HepG2 (cell line): ENCODE data around the gene NRSN2. TPM values are rescaled to one million over a fixed set of nuclear protein-coding genes. Genes with fewer than 3 reads are reported as not detected.

Experiments
- IRX3 ChIP-seq: sonication (generic); formaldehyde crosslinking; IDR thresholded peaks from 2 replicates; pipeline ENCODE4 v1.8.1; 2023; ENCODE audit warnings: mild to moderate bottlenecking, low read depth, missing genetic modification reagents, borderline replicate concordance
- KDM5B ChIP-seq: sonication (generic); formaldehyde crosslinking; IDR thresholded peaks from 2 replicates; pipeline ENCODE4 v1.4.0; 2020; ENCODE audit warnings: missing genetic modification reagents, mild to moderate bottlenecking, borderline replicate concordance
- MED8 ChIP-seq: sonication (generic); formaldehyde crosslinking; IDR thresholded peaks from 2 replicates; pipeline ENCODE4 v1.8.1; 2023; ENCODE audit warnings: mild to moderate bottlenecking, missing genetic modification reagents; ENCODE audit not compliant: insufficient replicate concordance
- NFIB ChIP-seq: sonication (generic); formaldehyde crosslinking; IDR thresholded peaks from 2 replicates; pipeline ENCODE4 v1.9.0; 2021; ENCODE audit warnings: missing genetic modification reagents, mild to moderate bottlenecking, borderline replicate concordance
- NFYB ChIP-seq: sonication (generic); formaldehyde crosslinking; IDR thresholded peaks from 2 replicates; pipeline ENCODE4 v1.4.0; 2020; ENCODE audit warnings: missing genetic modification reagents
- NR1H2 ChIP-seq: sonication (generic); formaldehyde crosslinking; IDR thresholded peaks from 2 replicates; pipeline ENCODE4 v1.8.1; 2022; ENCODE audit warnings: low read depth, missing genetic modification reagents, borderline replicate concordance
- PAWR ChIP-seq: sonication (generic); formaldehyde crosslinking; IDR thresholded peaks from 2 replicates; pipeline ENCODE4 v1.4.0; 2020; ENCODE audit warnings: missing genetic modification reagents, mild to moderate bottlenecking, borderline replicate concordance
- RFX5 ChIP-seq: IDR thresholded peaks from 2 replicates; pipeline ENCODE4 v1.6.1; 2011; ENCODE audit warnings: low read depth, low read length, improper control_type of control experiment
- SIX1 ChIP-seq: sonication (generic); formaldehyde crosslinking; IDR thresholded peaks from 2 replicates; pipeline ENCODE4 v1.4.0; 2020; ENCODE audit warnings: missing genetic modification reagents, borderline replicate concordance
- SMYD3 ChIP-seq: sonication (generic); formaldehyde crosslinking; IDR thresholded peaks from 2 replicates; pipeline ENCODE4 v1.8.1; 2023; ENCODE audit warnings: mild to moderate bottlenecking, missing genetic modification reagents
- SRSF9 ChIP-seq: fragments of 200-400 bp; formaldehyde crosslinking; IDR thresholded peaks from 2 replicates; pipeline ENCODE4 v1.6.1; 2018; ENCODE audit warnings: borderline replicate concordance, mild to moderate bottlenecking, low read depth, low read length; ENCODE audit not compliant: insufficient read depth, poor library complexity, severe bottlenecking
- THAP11 ChIP-seq: IDR thresholded peaks from 2 replicates; pipeline ENCODE4 v1.6.1; 2016; ENCODE audit warnings: missing biosample characterization, missing genetic modification reagents
- ZNF335 ChIP-seq: sonication (generic); formaldehyde crosslinking; IDR thresholded peaks from 2 replicates; pipeline ENCODE4 v1.4.0; 2020; ENCODE audit warnings: missing genetic modification reagents
- ZNF350 ChIP-seq: sonication (generic); formaldehyde crosslinking; IDR thresholded peaks from 2 replicates; pipeline ENCODE4 v1.4.0; 2020; ENCODE audit warnings: mild to moderate bottlenecking, low read depth, missing genetic modification reagents, borderline replicate concordance
- ZNF552 ChIP-seq: sonication (generic); formaldehyde crosslinking; IDR thresholded peaks from 2 replicates; pipeline ENCODE4 v1.9.0; 2022; ENCODE audit warnings: missing genetic modification reagents, mild to moderate bottlenecking, borderline replicate concordance
- ZSCAN30 ChIP-seq: sonication (generic); formaldehyde crosslinking; IDR thresholded peaks from 2 replicates; pipeline ENCODE4 v1.5.0; 2020; ENCODE audit warnings: mild to moderate bottlenecking, missing genetic modification reagents
- polyA plus RNA-seq, 8 experiments: library from polyadenylated mRNA; depleted of rRNA in 3 of 8; stranded (reverse) in 7 of 8; unstranded in 1 of 8; fragments of >200 nt; fragmentation: Illumina TruSeq in 4 of 8; extraction: Trizol in 4 of 8; gene quantifications; 2 replicates each; pipeline versions ENCODE4 v1.2.1 to v1.2.3, GENCODE V29; 2011 to 2016; ENCODE audit warnings: low read depth in 4 of 8, missing spikeins in 1 of 8, mixed read lengths in 1 of 8; ENCODE audit not compliant: insufficient read depth in 1 of 8
- total RNA-seq, 5 experiments: library from RNA; depleted of rRNA; stranded (reverse); fragments of >200 nt; fragmentation: Illumina TruSeq; extraction: Trizol; gene quantifications; 2 replicates each; pipeline ENCODE4 v1.2.3, GENCODE V29; 2016; ENCODE audit warnings: low read depth in 1 of 5
- TF ChIP-seq, protein P1 (sequence below): sonication (generic); formaldehyde crosslinking; conservative IDR thresholded peaks from 2 replicates; pipeline ENCODE4 v1.4.0; 2020; ENCODE audit warnings: missing genetic modification reagents
- TF ChIP-seq, protein P2 (sequence below): IDR thresholded peaks from 2 replicates; pipeline ENCODE4 v1.6.1; 2018; ENCODE audit warnings: missing genetic modification reagents
- TF ChIP-seq, protein P3 (sequence below): sonication (generic); formaldehyde crosslinking; IDR thresholded peaks from 2 replicates; pipeline ENCODE4 v1.8.0; 2022; ENCODE audit warnings: mild to moderate bottlenecking, missing genetic modification reagents
- TF ChIP-seq, protein P4 (sequence below): sonication (generic); formaldehyde crosslinking; IDR thresholded peaks from 2 replicates; pipeline ENCODE4 v1.5.0; 2020; ENCODE audit warnings: mild to moderate bottlenecking, missing genetic modification reagents

Gene NRSN2
- total and polyA plus RNA-seq, 2 of the 13 experiments (the other 11 are each of a cell fraction or from before 2014, with no cell fraction given), result 32.3 to 49.4 TPM

DNA sequence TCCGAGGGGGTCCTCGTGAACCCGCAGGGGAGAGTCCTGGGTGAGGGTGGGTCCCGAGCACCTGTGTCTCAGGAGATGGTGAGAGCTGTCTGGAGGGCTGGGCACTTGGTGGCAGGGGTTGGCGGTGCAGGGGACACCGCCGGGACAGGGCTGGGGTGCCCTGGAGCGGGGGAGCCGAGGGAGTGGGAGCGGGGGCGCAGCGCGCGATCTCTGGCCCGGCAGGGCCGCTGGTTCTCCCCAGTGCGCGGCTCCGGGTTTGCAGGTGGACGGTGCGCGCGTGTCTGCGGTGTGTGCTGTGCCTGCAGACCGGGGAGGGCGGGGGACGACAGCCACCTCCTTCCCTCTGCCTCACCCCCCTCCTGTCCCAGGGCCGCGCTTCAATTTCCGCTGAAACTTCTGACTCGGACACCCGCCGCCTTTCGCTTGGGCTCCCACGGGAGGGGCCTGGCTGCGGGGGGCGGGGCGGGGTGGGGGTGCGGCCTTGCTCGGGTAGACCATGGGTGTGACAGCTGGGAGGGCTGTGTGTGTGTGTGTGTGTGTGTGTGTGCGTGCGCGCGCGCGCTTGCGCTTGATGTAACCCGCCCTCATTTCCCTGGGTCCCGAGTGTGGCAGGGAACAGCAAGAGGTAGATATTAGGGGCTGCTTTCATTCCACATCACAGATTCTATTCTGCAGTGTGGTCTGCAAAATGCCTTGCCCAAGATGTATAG, 34.8 kb downstream of the NRSN2 start (continued):
- peak; percentile 45; the same call in 1 of the 2 replicates for TF ChIP-seq IRX3
- TF ChIP-seq, protein P1, sequence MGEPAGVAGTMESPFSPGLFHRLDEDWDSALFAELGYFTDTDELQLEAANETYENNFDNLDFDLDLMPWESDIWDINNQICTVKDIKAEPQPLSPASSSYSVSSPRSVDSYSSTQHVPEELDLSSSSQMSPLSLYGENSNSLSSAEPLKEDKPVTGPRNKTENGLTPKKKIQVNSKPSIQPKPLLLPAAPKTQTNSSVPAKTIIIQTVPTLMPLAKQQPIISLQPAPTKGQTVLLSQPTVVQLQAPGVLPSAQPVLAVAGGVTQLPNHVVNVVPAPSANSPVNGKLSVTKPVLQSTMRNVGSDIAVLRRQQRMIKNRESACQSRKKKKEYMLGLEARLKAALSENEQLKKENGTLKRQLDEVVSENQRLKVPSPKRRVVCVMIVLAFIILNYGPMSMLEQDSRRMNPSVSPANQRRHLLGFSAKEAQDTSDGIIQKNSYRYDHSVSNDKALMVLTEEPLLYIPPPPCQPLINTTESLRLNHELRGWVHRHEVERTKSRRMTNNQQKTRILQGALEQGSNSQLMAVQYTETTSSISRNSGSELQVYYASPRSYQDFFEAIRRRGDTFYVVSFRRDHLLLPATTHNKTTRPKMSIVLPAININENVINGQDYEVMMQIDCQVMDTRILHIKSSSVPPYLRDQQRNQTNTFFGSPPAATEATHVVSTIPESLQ, result no peak
- TF ChIP-seq, protein P2, sequence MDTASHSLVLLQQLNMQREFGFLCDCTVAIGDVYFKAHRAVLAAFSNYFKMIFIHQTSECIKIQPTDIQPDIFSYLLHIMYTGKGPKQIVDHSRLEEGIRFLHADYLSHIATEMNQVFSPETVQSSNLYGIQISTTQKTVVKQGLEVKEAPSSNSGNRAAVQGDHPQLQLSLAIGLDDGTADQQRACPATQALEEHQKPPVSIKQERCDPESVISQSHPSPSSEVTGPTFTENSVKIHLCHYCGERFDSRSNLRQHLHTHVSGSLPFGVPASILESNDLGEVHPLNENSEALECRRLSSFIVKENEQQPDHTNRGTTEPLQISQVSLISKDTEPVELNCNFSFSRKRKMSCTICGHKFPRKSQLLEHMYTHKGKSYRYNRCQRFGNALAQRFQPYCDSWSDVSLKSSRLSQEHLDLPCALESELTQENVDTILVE (CRISPR knock-in tag), result no peak
- TF ChIP-seq, protein P3, sequence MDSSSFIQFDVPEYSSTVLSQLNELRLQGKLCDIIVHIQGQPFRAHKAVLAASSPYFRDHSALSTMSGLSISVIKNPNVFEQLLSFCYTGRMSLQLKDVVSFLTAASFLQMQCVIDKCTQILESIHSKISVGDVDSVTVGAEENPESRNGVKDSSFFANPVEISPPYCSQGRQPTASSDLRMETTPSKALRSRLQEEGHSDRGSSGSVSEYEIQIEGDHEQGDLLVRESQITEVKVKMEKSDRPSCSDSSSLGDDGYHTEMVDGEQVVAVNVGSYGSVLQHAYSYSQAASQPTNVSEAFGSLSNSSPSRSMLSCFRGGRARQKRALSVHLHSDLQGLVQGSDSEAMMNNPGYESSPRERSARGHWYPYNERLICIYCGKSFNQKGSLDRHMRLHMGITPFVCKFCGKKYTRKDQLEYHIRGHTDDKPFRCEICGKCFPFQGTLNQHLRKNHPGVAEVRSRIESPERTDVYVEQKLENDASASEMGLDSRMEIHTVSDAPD (CRISPR knock-in tag), result no peak
- TF ChIP-seq SRSF9, result no peak
- TF ChIP-seq, protein P4, sequence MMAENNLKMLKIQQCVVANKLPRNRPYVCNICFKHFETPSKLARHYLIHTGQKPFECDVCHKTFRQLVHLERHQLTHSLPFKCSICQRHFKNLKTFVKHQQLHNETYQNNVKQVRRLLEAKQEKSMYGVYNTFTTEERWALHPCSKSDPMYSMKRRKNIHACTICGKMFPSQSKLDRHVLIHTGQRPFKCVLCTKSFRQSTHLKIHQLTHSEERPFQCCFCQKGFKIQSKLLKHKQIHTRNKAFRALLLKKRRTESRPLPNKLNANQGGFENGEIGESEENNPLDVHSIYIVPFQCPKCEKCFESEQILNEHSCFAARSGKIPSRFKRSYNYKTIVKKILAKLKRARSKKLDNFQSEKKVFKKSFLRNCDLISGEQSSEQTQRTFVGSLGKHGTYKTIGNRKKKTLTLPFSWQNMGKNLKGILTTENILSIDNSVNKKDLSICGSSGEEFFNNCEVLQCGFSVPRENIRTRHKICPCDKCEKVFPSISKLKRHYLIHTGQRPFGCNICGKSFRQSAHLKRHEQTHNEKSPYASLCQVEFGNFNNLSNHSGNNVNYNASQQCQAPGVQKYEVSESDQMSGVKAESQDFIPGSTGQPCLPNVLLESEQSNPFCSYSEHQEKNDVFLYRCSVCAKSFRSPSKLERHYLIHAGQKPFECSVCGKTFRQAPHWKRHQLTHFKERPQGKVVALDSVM (CRISPR knock-in tag), result peak; percentile 48; the same call in 1 of the 2 replicates
- TF ChIP-seq ZNF335 (CRISPR knock-in tag), result peak; percentile 72; the same call in 1 of the 2 replicates
- TF ChIP-seq NFIB (CRISPR knock-in tag), result no peak
- no peak for TF ChIP-seq SMYD3 (CRISPR knock-in tag)
- TF ChIP-seq RFX5, result 0 out of 2 replicates have a peak, but pooled peaks have one; percentile 23
- TF ChIP-seq ZNF350 (CRISPR knock-in tag), result peak; percentile 81; the same call in 1 of the 2 replicates
- TF ChIP-seq THAP11 (CRISPR knock-in tag), result peak; percentile 50; the same call in 1 of the 2 replicates
- TF ChIP-seq PAWR (CRISPR knock-in tag), result no peak
- no peak for TF ChIP-seq SIX1 (CRISPR knock-in tag)
- no peak for TF ChIP-seq ZSCAN30 (CRISPR knock-in tag)
- TF ChIP-seq NR1H2, result peak; percentile 50; the same call in 1 of the 2 replicates
- TF ChIP-seq MED8 (CRISPR knock-in tag), result no peak
- TF ChIP-seq KDM5B (CRISPR knock-in tag), result peak; percentile 94
- no peak for TF ChIP-seq NFYB
- peak; percentile 63; the same call in 1 of the 2 replicates for TF ChIP-seq ZNF552 (CRISPR knock-in tag)
